ENCODE measurements around the gene TEX19.

Gene TEX19

DNA sequence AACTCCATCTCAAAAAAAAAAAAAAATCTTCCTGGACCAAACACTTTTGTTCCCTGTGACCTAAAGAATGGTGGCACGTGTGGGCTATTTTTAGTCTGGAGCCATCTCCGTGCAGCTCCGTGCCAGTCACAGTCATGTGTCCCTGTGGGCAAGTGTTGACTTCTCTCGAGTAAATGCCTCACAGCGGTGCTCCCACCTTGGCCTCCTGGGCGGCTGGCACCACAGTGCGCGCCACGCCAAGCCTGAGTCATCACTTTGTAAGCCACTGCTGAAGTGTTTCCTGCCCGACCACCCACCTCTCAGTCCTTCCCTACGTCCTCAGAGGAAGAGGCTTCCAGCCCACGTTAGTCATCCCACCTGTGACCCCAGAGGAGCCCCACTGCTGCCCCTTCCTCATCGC is 48.2 kb downstream of the TEX19 start:
- TF ChIP-seq CTCF (conservative IDR thresholded peaks at IDR 0.05), result no peak
- H3K27ac ChIP-seq, result no peak overlapping the region

- H3K27ac ChIP-seq, result no peak overlapping the region
- TF ChIP-seq CTCF (conservative IDR thresholded peaks at IDR 0.05), result no peak
These were observed 49.4 kb downstream of the TEX19 start for GRCh38 chr17:82408288-82408937.

DNA sequence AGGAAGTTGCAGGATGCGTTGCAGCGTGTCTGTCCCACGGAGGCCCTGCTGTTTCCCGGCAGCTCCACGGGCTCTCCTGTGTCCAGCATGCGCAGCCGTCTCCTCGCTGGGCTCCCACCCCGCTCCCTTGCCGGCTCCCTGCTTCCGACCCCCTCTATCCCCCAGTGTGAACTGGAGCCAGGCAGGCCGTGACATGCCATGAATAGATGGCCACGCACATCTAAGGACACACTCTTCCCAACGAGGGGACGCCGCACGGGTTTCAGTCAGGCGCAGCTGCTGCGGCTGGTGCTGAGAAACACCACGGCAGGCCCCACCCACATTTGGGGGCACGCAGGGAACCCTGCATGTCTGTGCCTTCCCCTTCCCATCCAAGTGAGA is 49.9 kb downstream of the TEX19 start:
- no peak overlapping the region for H3K27ac ChIP-seq
- no peak for TF ChIP-seq CTCF (conservative IDR thresholded peaks at IDR 0.05)

DNA sequence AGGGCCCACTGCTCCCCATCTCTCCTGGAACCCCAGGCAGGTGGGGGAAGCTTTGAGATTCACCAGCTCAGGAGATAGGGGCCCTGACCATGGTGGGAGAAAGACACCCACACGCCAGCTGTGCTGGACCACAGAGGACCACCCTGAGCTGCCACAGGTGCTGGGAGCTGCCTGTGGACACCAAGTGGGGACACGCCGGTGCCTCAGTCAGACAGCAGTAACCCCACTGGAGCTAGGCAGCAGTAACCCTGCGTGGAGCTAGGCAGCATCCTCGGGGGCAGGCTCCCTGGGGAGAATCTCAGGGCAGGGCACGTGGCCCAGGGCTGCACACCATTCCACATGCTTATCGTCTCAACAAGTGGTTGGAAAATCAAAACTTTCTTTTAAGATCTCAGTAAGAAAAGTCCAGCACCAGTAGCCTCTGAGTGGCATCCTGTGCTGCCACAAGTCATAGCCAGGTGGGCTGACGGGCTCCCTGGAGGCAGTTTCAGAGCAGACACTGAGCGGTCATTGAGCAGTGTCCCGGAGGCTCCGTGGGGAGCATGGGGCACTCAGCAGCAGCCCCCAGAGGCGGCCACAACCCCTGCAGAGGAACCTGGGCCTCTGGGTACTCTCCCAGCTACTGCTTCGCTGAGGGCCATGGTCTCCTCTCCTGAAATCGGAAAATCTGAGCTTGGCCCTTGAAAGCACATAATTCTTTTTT is 51.1 kb downstream of the TEX19 start:
- H3K27ac ChIP-seq, result no peak overlapping the region
- no peak for TF ChIP-seq CTCF (conservative IDR thresholded peaks at IDR 0.05)

DNA sequence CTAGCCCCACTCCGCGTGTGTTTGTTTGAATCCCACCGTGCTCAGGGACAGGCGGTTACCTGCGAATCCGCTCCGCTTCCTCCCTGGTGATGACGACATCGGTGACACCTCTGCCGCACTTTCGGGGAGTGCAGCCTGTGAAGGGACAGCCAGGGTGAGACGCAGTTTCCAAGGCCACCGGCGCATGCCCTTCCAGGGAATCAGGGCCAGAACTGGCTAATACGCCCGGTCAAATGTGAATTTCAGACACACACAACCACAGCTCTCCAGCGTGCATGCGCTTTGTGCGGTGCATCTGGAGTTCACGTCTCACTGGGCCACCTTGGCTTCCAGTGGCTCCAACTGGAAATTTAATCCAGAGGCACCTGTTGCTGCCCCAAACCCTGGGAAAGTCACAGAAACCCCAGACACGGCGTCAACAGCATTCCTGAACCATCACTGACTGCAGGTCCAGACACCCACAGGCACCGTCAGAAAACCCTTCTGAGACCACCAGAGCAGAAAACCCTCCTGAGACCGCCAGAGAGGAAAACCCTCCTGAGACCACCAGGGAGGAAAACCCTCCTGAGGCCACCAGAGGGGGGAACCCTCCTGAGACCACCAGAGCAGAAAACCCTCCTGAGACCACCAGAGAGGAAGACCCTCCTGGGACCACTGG is 52.5 kb downstream of the TEX19 start:
- no peak overlapping the region for H3K27ac ChIP-seq
- TF ChIP-seq CTCF (conservative IDR thresholded peaks at IDR 0.05), result no peak

DNA sequence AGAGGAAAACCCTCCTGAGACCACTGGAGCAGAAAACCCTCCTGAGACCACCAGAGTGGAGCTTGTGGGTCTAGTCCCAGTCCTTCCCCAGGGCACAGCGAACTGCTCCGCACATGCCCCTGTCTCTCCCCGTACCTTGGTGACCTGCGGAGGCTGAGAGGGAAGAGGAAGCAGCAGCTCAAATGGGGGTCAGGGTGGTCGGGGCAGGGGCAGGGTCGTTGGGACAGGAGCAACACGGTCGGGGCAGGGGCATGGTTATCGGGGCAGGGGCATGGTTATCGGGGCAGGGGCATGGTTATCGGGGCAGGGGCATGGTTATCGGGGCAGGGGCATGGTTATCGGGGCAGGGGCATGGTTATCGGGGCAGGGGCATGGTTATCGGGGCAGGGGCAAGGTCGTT is 53.0 kb downstream of the TEX19 start:
- peak overlapping the region; percentile 72; the same call in 1 of the 2 replicates for H3K27ac ChIP-seq

DNA sequence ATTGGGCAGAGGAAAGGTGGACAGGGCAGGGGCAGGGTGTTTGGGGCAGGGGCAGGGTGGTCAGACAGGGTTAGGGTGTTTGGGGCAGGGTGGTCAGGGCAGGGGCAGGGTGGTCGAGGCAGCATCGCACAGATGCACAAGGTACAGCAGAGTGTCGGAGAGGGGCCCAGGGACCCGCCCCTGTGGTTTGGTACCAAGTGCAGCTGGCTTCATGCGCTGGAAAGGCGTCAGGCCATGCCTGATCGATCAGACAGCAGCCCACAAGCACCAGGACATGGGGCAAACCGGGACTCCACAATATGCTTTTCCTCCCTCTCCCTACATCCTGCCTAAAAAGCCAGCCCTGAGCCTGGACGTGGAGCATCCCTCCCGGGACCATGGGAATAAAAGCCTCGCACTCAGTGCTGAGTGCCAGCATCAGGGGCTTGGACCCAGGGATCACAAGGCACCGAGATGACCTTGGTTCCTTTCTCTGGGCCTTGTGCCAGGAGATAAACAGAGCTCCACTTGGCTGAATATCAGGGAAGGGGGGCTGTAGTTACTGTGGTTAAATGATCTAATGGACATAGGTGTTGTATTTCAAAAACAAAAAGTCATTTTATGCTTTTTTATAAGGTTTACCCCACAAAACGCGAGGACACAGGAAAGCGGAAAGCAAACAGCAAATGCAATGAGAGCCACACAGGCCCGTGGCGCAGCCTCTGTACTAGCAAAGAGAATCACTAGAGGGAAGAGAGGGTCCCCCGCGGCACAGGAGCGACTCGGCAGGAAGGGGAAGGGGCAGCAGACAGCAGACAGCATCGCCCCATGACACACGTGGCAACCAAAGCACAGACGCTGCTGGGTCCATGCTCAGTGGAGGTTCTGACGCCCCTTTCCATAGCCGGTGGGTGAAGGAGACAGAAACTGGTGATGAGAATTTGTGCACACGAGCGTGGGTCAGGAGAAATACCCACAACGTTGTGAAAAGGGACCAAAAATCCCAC is 53.8 kb downstream of the TEX19 start:
- TF ChIP-seq CTCF (conservative IDR thresholded peaks at IDR 0.05), result no peak
- peak overlapping the region; percentile 72 for H3K27ac ChIP-seq

Measured in VCaP (cell line).